Measurements from ENCODE around the gene RETNLB.

RETNLB gene

GRCh38 chr3:108757404-108757982 lies at the start of gene RETNLB:
Gene RETNLB (minus strand): TSS chr3:108757410. CDS start chr3:108757185, 225 bp downstream.
- intact Hi-C loops (cut with micrococcal nuclease), result no loop called here
- Mint-ChIP-seq H3K27me3 (no peaks in the 10 kb centered on the region), H3K9me3 (no peaks in the 10 kb centered on the region), H3K36me3 (ENCODE audit: low read depth) (no peaks in the 10 kb centered on the region), H3K4me3 (no peak within 1 kb of the TSS), H3K4me1 (ENCODE audit: low read depth) (no peaks in the 10 kb centered on the region), H3K27ac (no peak within 1 kb of the TSS)

GRCh38 chr3:108806316-108806715 lies 49.1 kb upstream of the RETNLB start:
- intact Hi-C loops (cut with micrococcal nuclease), result no loop called here
- Mint-ChIP-seq H3K36me3 (ENCODE audit: low read depth) (no peaks in the 10 kb centered on the region), H3K4me1 (ENCODE audit: low read depth) (no peaks in the 10 kb centered on the region), H3K27ac (no peak overlapping the region), H3K4me3 (no peak overlapping the region), H3K27me3 (no peaks in the 10 kb centered on the region), H3K9me3 (peaks cover 4% of the 10 kb centered on the region)

- H3K4me3 Mint-ChIP-seq, result no peak overlapping the region
- H3K9me3 Mint-ChIP-seq, result peaks cover 16% of the 10 kb centered on the region
- no peaks in the 10 kb centered on the region for H3K27me3 Mint-ChIP-seq
- no peaks in the 10 kb centered on the region for H3K36me3 Mint-ChIP-seq (ENCODE audit: low read depth)
- H3K4me1 Mint-ChIP-seq (ENCODE audit: low read depth), result no peaks in the 10 kb centered on the region
- intact Hi-C loops (cut with micrococcal nuclease), result no loop called here
- H3K27ac Mint-ChIP-seq, result no peak overlapping the region
Observed at GRCh38 chr3:108804966-108805365, 47.8 kb upstream of the RETNLB start.

GRCh38 chr3:108804437-108804836 lies 47.2 kb upstream of the RETNLB start:
- Mint-ChIP-seq H3K27me3 (no peaks in the 10 kb centered on the region), H3K9me3 (peaks cover 16% of the 10 kb centered on the region), H3K36me3 (ENCODE audit: low read depth) (no peaks in the 10 kb centered on the region), H3K27ac (no peak overlapping the region), H3K4me3 (no peak overlapping the region), H3K4me1 (ENCODE audit: low read depth) (no peaks in the 10 kb centered on the region)
- intact Hi-C loops (cut with micrococcal nuclease), result no loop called here

GRCh38 chr3:108791473-108791872 lies 34.3 kb upstream of the RETNLB start:
- H3K36me3 Mint-ChIP-seq (ENCODE audit: low read depth), result no peaks in the 10 kb centered on the region
- no peak overlapping the region for H3K4me3 Mint-ChIP-seq
- H3K27me3 Mint-ChIP-seq, result no peaks in the 10 kb centered on the region
- H3K9me3 Mint-ChIP-seq, result peaks cover 4% of the 10 kb centered on the region
- no peaks in the 10 kb centered on the region for H3K4me1 Mint-ChIP-seq (ENCODE audit: low read depth)
- intact Hi-C loops (cut with micrococcal nuclease), result no loop called here
- H3K27ac Mint-ChIP-seq, result no peak overlapping the region

GRCh38 chr3:108780235-108780634 lies 23.0 kb upstream of the RETNLB start:
- no peaks in the 10 kb centered on the region for H3K9me3 Mint-ChIP-seq
- no peaks in the 10 kb centered on the region for H3K4me1 Mint-ChIP-seq (ENCODE audit: low read depth)
- H3K27me3 Mint-ChIP-seq, result no peaks in the 10 kb centered on the region
- intact Hi-C loops (cut with micrococcal nuclease), result no loop called here
- H3K27ac Mint-ChIP-seq, result no peak overlapping the region
- no peak overlapping the region for H3K4me3 Mint-ChIP-seq
- no peaks in the 10 kb centered on the region for H3K36me3 Mint-ChIP-seq (ENCODE audit: low read depth)

- intact Hi-C loops (cut with micrococcal nuclease), result no loop called here
- H3K27me3 Mint-ChIP-seq, result no peaks in the 10 kb centered on the region
- no peak overlapping the region for H3K27ac Mint-ChIP-seq
- no peak overlapping the region for H3K4me3 Mint-ChIP-seq
- no peaks in the 10 kb centered on the region for H3K4me1 Mint-ChIP-seq (ENCODE audit: low read depth)
- H3K9me3 Mint-ChIP-seq, result no peaks in the 10 kb centered on the region
- no peaks in the 10 kb centered on the region for H3K36me3 Mint-ChIP-seq (ENCODE audit: low read depth)
Observed at GRCh38 chr3:108779496-108779895, 22.3 kb upstream of the RETNLB start.

- no peak overlapping the region for H3K4me3 Mint-ChIP-seq
- no peaks in the 10 kb centered on the region for H3K4me1 Mint-ChIP-seq (ENCODE audit: low read depth)
- H3K9me3 Mint-ChIP-seq, result no peaks in the 10 kb centered on the region
- no peak overlapping the region for H3K27ac Mint-ChIP-seq
- intact Hi-C loops (cut with micrococcal nuclease), result no loop called here
- no peaks in the 10 kb centered on the region for H3K36me3 Mint-ChIP-seq (ENCODE audit: low read depth)
- H3K27me3 Mint-ChIP-seq, result no peaks in the 10 kb centered on the region
Observed at GRCh38 chr3:108775649-108776048, 18.4 kb upstream of the RETNLB start.

GRCh38 chr3:108767253-108767652 lies 10.0 kb upstream of the RETNLB start:
- Mint-ChIP-seq H3K4me3 (no peak overlapping the region), H3K4me1 (ENCODE audit: low read depth) (no peaks in the 10 kb centered on the region), H3K27me3 (no peaks in the 10 kb centered on the region), H3K9me3 (no peaks in the 10 kb centered on the region), H3K27ac (no peak overlapping the region), H3K36me3 (ENCODE audit: low read depth) (no peaks in the 10 kb centered on the region)
- intact Hi-C loops (cut with micrococcal nuclease), result no loop called here

GRCh38 chr3:108755686-108756085 lies 1.5 kb downstream of the RETNLB start:
- no peaks in the 10 kb centered on the region for H3K9me3 Mint-ChIP-seq
- no peaks in the 10 kb centered on the region for H3K36me3 Mint-ChIP-seq (ENCODE audit: low read depth)
- intact Hi-C loops (cut with micrococcal nuclease), result no loop called here
- no peak overlapping the region for H3K27ac Mint-ChIP-seq
- H3K27me3 Mint-ChIP-seq, result no peaks in the 10 kb centered on the region
- H3K4me1 Mint-ChIP-seq (ENCODE audit: low read depth), result no peaks in the 10 kb centered on the region
- no peak overlapping the region for H3K4me3 Mint-ChIP-seq

- Mint-ChIP-seq H3K27me3 (no peaks in the 10 kb centered on the region), H3K4me1 (ENCODE audit: low read depth) (no peaks in the 10 kb centered on the region), H3K9me3 (peaks cover 41% of the 10 kb centered on the region), H3K4me3 (no peak overlapping the region), H3K27ac (no peak overlapping the region), H3K36me3 (ENCODE audit: low read depth) (no peaks in the 10 kb centered on the region)
- intact Hi-C loops (cut with micrococcal nuclease), result no loop called here
Observed at GRCh38 chr3:108744762-108745161, 12.4 kb downstream of the RETNLB start.

- H3K36me3 Mint-ChIP-seq (ENCODE audit: low read depth), result no peaks in the 10 kb centered on the region
- no peak overlapping the region for H3K4me3 Mint-ChIP-seq
- no peak overlapping the region for H3K27ac Mint-ChIP-seq
- H3K4me1 Mint-ChIP-seq (ENCODE audit: low read depth), result no peaks in the 10 kb centered on the region
- intact Hi-C loops (cut with micrococcal nuclease), result no loop called here
- H3K27me3 Mint-ChIP-seq, result no peaks in the 10 kb centered on the region
- peaks cover 32% of the 10 kb centered on the region for H3K9me3 Mint-ChIP-seq
Observed at GRCh38 chr3:108742929-108743328, 14.3 kb downstream of the RETNLB start.

GRCh38 chr3:108736821-108737220 lies 20.4 kb downstream of the RETNLB start:
- no peaks in the 10 kb centered on the region for H3K27me3 Mint-ChIP-seq
- H3K9me3 Mint-ChIP-seq, result no peaks in the 10 kb centered on the region
- no peak overlapping the region for H3K4me3 Mint-ChIP-seq
- intact Hi-C loops (cut with micrococcal nuclease), result no loop called here
- H3K27ac Mint-ChIP-seq, result no peak overlapping the region
- H3K4me1 Mint-ChIP-seq (ENCODE audit: low read depth), result no peaks in the 10 kb centered on the region
- no peaks in the 10 kb centered on the region for H3K36me3 Mint-ChIP-seq (ENCODE audit: low read depth)

GRCh38 chr3:108728934-108729333 lies 28.3 kb downstream of the RETNLB start:
- Mint-ChIP-seq H3K27ac (no peak overlapping the region), H3K27me3 (no peaks in the 10 kb centered on the region), H3K9me3 (peaks cover 16% of the 10 kb centered on the region), H3K4me1 (ENCODE audit: low read depth) (no peaks in the 10 kb centered on the region), H3K36me3 (ENCODE audit: low read depth) (no peaks in the 10 kb centered on the region), H3K4me3 (no peak overlapping the region)
- intact Hi-C loops (cut with micrococcal nuclease), result no loop called here

GRCh38 chr3:108728105-108728504 lies 29.1 kb downstream of the RETNLB start:
- peaks cover 19% of the 10 kb centered on the region for H3K9me3 Mint-ChIP-seq
- H3K4me3 Mint-ChIP-seq, result no peak overlapping the region
- H3K27ac Mint-ChIP-seq, result no peak overlapping the region
- H3K4me1 Mint-ChIP-seq (ENCODE audit: low read depth), result no peaks in the 10 kb centered on the region
- H3K36me3 Mint-ChIP-seq (ENCODE audit: low read depth), result no peaks in the 10 kb centered on the region
- intact Hi-C loops (cut with micrococcal nuclease), result no loop called here
- no peaks in the 10 kb centered on the region for H3K27me3 Mint-ChIP-seq
